HG02970 (cell line): Measurements from ENCODE around the gene BBIP1.
A peak's percentile ranks its signal among the peaks of the same experiment; 100 is the strongest.

ENCODE experiments used
- ATAC-seq: cut with Tn5 transposase; IDR thresholded peaks from one replicate; pipeline ENCODE4 v1.9.1; 2021; ENCODE audit warnings: mild to moderate bottlenecking, moderate library complexity, moderate number of reproducible peaks; ENCODE audit not compliant: unreplicated experiment, low FRiP score

The BBIP1 gene

GRCh38 chr10:110864662-110865140 lies 54.3 kb downstream of the BBIP1 start:
- peak; percentile 57 for ATAC-seq

DNA sequence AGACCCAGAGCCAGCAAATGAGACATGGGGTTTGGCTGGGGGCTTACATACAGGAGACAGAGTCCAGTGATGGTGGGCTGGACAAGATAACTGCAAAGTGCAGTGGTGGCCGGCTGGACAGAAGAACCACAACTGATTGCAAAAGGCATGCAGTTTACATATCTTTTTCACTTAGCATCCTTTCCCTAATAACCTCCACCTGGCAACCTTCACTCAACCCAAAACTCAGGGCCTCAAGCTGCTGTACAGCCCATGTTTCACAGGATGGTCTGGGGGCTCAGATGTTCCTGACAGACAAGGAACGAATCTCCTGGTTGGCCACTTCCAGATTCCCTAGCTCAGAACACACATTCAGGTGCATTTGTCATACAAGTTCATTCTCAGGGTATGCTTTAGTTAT lies 55.0 kb downstream of the BBIP1 start:
- ATAC-seq: no peak

GRCh38 chr10:110863361-110863760 lies 55.6 kb downstream of the BBIP1 start:
- no peak for ATAC-seq

DNA sequence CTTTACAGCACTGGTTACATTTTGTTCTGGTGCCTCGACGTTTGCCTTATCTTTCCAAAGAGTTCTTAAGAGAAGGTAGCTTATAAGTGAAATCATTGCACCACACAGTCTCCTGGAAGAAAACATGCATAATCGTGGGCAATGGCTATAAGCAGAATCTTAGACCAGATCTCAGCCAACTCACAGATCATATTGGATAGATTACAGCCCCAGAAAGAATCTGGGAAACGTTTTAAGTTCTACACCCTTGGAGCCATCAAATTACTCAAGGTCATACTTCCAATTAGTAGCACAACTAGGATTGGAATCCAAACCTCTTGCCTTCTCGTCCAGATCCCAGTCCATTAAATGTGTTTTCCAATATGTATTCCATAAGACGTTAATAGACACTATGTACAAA lies 56.0 kb downstream of the BBIP1 start:
- ATAC-seq: no peak

DNA sequence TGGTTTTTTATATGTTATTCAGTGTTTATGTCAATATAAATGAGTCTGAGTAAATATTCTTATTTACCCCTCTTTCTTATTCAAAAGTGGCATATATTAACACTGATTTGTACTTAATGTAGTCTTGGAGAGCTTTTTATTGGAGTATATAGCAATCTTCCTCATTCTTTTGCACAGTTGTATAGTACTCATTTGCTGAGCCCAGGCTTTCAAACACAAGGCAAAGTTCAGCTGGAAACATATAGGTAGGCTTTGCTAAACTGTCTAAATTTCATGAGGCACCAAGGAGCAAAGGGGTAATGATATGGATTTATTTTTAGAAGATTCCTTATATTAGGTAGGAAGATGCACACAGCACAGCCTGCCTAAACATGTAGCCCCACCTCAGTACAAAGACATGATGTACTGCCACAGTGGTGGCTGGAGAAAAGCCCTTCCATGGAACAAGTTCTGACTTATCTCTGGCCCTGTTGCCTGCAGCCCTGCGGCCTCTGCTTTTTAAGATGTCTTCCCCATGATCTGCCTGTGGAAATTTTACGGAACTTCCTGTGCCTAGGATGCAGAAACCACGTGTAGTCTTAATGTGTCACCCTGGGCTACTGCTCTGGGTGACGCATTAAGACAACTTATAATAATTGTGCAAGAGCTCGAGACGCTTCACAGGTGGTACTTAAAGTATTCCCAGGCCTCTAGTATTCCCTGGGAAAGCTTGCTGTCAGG lies 56.9 kb downstream of the BBIP1 start:
- no peak for ATAC-seq

DNA sequence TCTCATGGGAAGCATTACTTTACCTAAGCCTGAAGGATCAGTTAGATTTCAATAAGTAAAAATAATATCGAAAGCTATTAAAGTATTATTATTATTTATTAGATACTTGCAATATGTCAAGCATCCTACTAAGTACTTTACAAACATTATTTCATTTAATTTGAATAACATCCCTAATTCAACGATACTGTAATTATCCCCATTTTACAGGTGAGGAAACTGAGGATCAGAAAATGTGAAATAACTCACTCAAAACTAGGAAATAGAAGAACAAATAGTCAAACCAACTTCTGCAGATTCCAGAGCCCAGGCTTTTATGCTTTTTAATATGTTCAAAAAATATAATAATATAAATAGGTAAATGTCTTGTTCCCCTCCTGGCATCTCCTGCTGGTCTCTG lies 57.5 kb downstream of the BBIP1 start:
- no peak for ATAC-seq

DNA sequence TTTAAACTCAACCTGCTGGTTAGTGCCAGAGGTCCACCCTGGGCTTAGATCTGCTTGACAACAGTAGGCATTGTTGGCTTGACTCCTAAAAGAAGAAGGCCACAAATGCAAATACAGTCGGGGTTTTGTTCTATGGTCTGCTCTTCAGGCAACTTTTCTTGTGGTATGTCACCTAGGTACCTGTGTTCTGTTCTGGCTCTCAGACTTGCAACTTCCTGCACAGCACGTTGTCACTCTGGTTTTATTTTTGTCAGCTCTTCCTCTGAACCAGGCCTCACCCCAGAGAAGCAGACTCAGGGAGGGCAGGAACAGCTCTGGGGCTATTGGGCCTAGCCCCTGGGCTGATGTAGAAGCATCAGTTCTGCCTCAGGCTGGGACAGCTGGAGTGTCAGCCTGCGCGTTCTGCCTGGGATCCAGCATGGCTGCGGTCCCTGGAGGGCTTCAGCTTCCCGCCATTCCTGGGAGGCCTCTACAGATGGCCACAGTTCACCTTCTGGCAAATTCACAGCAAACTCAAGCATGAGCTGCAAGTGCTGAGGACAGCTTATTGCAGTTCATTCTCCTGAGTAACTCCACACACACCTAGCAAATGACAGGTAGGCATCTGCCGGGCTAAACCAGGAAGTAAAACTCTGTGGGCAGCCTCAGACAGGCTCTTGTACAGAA lies 58.3 kb downstream of the BBIP1 start:
- ATAC-seq: no peak

GRCh38 chr10:110859973-110860376 lies 59.0 kb downstream of the BBIP1 start:
- no peak for ATAC-seq

GRCh38 chr10:110859206-110859972 lies 59.6 kb downstream of the BBIP1 start:
- ATAC-seq: no peak

- no peak for ATAC-seq
These were observed 60.6 kb downstream of the BBIP1 start for GRCh38 chr10:110858297-110858934.

- ATAC-seq: no peak
These were observed 61.5 kb downstream of the BBIP1 start for GRCh38 chr10:110857265-110858171.

DNA sequence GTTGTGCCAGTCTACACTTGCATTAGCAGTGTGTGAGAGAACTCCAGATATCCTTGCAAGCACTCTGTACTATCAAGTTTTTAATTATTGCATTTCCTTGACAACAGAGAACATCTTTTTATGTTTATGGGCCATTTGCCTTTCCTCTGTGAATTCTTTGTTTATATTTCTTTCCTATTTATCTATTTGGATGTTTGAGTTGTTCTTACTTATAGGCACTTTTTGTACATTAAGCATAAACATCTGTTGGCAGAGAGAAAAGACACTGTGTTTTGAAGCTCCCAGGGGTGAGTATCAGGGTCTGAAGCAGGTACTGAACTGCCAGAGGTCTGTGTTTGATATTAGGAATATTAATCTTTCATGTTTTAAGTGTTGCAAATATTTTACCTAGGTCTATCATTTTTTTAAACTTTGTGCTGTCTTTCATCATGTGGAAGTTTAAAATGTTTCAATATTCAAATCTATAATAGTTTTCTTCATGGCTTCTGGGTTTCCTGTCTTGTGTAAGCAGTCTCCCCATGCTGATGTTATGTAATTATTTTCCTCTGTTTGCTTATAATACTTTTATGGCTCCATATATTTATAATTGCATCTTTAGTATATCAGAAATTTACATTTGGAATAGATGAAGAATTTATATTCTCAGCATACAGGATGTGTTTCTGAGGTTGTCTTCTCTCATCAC lies 64.9 kb downstream of the BBIP1 start:
- ATAC-seq: no peak

DNA sequence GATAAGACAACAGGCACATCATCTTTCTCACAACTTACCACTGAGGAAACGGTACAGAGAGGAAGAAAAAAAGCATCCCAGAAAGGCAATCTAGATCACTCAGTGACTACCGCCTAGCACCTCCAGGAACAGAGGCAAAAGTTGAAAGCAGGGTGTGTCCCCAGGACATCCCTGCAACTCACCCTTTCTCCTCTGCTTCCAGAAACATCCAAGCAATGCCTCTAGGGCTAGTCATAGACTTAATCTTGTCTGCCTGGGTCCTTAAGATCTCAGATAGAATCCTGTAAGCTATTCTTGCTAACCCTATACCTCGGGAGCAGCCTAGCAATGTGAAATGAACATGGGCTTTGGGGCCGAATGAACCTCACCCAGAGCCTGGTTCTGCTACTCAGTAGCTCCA lies 66.0 kb downstream of the BBIP1 start:
- no peak for ATAC-seq

GRCh38 chr10:110852255-110852896 lies 66.6 kb downstream of the BBIP1 start:
- no peak for ATAC-seq

GRCh38 chr10:110851020-110851612 lies 67.9 kb downstream of the BBIP1 start:
- no peak for ATAC-seq

GRCh38 chr10:110850099-110850498 lies 68.9 kb downstream of the BBIP1 start:
- ATAC-seq: no peak
